ENCODE measurements around the gene PAX4. TPM values are rescaled to one million over a fixed set of nuclear protein-coding genes. Genes with fewer than 3 reads are reported as not detected.
A peak's percentile ranks its signal among the peaks of the same experiment; 100 is the strongest.

Gene PAX4
- total and polyA plus RNA-seq, 9 of the 15 experiments (the other 6 are each of a cell fraction or from before 2014, with no cell fraction given) = not detected

GRCh38 chr7:127586346-127586745 lies 31.6 kb downstream of the PAX4 start:
- H4K20me1 ChIP-seq (replicated peaks; ENCODE audit: control insufficient read depth, insufficient read depth, low read length) = peaks cover 6% of the 10 kb centered on the region
- no peak for DNase-seq (ENCODE audit: extremely low read depth in 1 of 4, low spot score in 3 of 4)
- no peak for ATAC-seq
- peaks cover 34% of the 10 kb centered on the region for H3K79me2 ChIP-seq (ENCODE audit: control insufficient read depth, insufficient read depth, low read length)
- no peak overlapping the region for H3K9ac ChIP-seq (ENCODE audit: insufficient read depth in 1 of 2, low read depth in 2 of 2, low read length in 2 of 2)
- H2AFZ ChIP-seq (ENCODE audit: low read depth, low read length) = peak overlapping the region; percentile 97
- H3K9me1 ChIP-seq (ENCODE audit: control insufficient read depth, insufficient read depth, low read length) = peaks cover 10% of the 10 kb centered on the region
- ChIA-PET CTCF (ENCODE audit: low intra/inter-chr PET ratio) (no interaction called here), POLR2A (interaction anchor here (1.5 to 1.8 kb wide), 2 partner anchors 23 to 65 kb away, joined by 7 to 9 read pairs; no protein-coding TSS in a partner anchor)
- H3K4me1 ChIP-seq (replicated peaks in 1 of 2; ENCODE audit: control insufficient read depth in 2 of 2, insufficient read depth in 2 of 2, low read length in 2 of 2) = peaks cover 28 to 55% of the 10 kb centered on the region in 2 experiments; a peak in 4 of 5 replicates
- no TSS peak for BruUV-seq (replicated peaks)
- intact Hi-C loops (cut with micrococcal nuclease) (loop anchor here (5.0 kb wide), 1 partner anchor 66 kb away; the partner anchor contains the start of gene SND1), in situ Hi-C loops (cut with MboI) (no loop called here)
- TF ChIP-seq YY1 (IDR thresholded peaks at IDR 0.05; ENCODE audit: borderline replicate concordance in 1 of 3, control insufficient read depth in 1 of 3, extremely low read depth in 1 of 3, insufficient read depth in 3 of 3, insufficient read length in 1 of 3, insufficient replicate concordance in 2 of 3, low read depth in 1 of 3, low read length in 2 of 3) = no peak
- no peak for TF ChIP-seq ZFX (CRISPR knock-in tag; IDR thresholded peaks at IDR 0.05)
- TF ChIP-seq PHF21A (IDR thresholded peaks at IDR 0.05; ENCODE audit: borderline replicate concordance, low read depth) = no peak
- TF ChIP-seq TOE1 (IDR thresholded peaks at IDR 0.05; ENCODE audit: borderline replicate concordance) = no peak
- TF ChIP-seq TOE1 (CRISPR knock-in tag; IDR thresholded peaks at IDR 0.05; ENCODE audit: borderline replicate concordance, low read depth) = no peak
- TF ChIP-seq ZNF589 (CRISPR knock-in tag; IDR thresholded peaks at IDR 0.05; ENCODE audit: low read depth) = peak; percentile 9; the same call in 1 of the 2 replicates
- TF ChIP-seq HOXB6 (CRISPR knock-in tag; IDR thresholded peaks at IDR 0.05; ENCODE audit: borderline replicate concordance) = no peak
- TF ChIP-seq HMG20A (CRISPR knock-in tag; conservative IDR thresholded peaks at IDR 0.05) = no peak
- no peak for TF ChIP-seq ZNF583 (CRISPR knock-in tag; IDR thresholded peaks at IDR 0.05)
- H3K9me3 ChIP-seq (replicated peaks; ENCODE audit: control insufficient read depth, insufficient read depth, low read depth, low read length) = peaks cover 6% of the 10 kb centered on the region; the same call in 1 of the 2 replicates
- H3K27me3 ChIP-seq (ENCODE audit: control insufficient read depth in 2 of 2, insufficient read depth in 2 of 2, low read length in 2 of 2) = no peaks in the 10 kb centered on the region
- WGBS (ENCODE audit: insufficient coverage, low coverage, missing lambda C conversion rate) = 60% methylated on average over 2 of the region's 2 CpGs
- H3K27ac ChIP-seq (ENCODE audit: extremely low read depth, low read depth, low read length) = peak overlapping the region; percentile 58; the same call in 1 of the 3 replicates
- no peak overlapping the region; the same call in 1 of the 2 replicates for H3K4me2 ChIP-seq (ENCODE audit: insufficient read depth, low read length)
- H3K4me3 ChIP-seq = no peak overlapping the region
- no peak for FAIRE-seq
- H3K36me3 ChIP-seq (ENCODE audit: control insufficient read depth, insufficient read depth, low read length) = peaks cover 43% of the 10 kb centered on the region

All from K562 (cell line).